GM19324 (cell line): ENCODE measurements around the gene COL5A1.

Source experiments
- ATAC-seq: cut with Tn5 transposase; IDR thresholded peaks from one replicate; pipeline ENCODE4 v1.9.1; 2021; ENCODE audit warnings: mild to moderate bottlenecking, moderate library complexity; ENCODE audit not compliant: unreplicated experiment, low FRiP score

COL5A1 gene

DNA sequence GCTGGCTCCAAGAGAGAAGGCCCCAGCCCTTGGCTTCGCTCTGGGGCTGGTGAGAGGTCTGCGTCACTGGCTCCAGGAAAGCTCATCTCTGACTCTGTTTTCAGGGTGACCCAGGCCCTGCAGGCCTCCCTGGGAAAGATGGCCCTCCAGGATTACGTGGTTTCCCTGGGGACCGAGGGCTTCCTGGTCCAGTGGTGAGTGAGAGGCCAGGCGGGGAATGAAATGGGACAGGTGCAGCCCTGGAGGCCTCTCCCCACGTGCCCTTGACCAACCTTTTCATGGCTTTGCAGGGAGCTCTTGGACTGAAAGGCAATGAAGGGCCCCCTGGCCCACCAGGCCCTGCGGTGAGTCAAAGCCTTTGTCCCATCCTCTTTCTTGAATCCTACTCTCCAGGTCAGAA is 163.3 kb downstream of the COL5A1 start:
- ATAC-seq, result no peak

- ATAC-seq, result no peak
Observed at GRCh38 chr9:134807716-134808446, 166.3 kb downstream of the COL5A1 start.

DNA sequence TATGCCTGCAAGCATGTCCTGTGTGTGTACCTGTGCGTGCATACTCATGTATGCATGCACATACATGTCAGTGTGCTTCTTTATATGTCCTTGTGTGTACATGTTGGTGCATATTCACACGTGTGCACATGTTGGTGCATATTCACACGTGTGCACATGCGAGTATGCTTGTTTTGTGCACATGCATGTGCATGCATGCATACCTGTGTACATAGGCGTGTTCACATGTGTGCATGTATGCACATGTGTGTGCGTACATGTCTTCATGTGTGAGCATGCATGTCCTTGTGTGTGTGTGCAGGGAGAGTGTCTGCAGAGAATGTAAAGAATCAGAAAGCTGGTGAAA is 166.8 kb downstream of the COL5A1 start:
- no peak for ATAC-seq

- ATAC-seq, result no peak
Observed at GRCh38 chr9:134809292-134809691, 167.7 kb downstream of the COL5A1 start.

GRCh38 chr9:134809826-134810225 is 168.2 kb downstream of the COL5A1 start:
- ATAC-seq, result no peak

- no peak for ATAC-seq
Observed at GRCh38 chr9:134811079-134811672, 169.6 kb downstream of the COL5A1 start.

- no peak for ATAC-seq
Observed at GRCh38 chr9:134811673-134812342, 170.2 kb downstream of the COL5A1 start.

GRCh38 chr9:134812343-134812673 is 170.7 kb downstream of the COL5A1 start:
- ATAC-seq, result no peak

DNA sequence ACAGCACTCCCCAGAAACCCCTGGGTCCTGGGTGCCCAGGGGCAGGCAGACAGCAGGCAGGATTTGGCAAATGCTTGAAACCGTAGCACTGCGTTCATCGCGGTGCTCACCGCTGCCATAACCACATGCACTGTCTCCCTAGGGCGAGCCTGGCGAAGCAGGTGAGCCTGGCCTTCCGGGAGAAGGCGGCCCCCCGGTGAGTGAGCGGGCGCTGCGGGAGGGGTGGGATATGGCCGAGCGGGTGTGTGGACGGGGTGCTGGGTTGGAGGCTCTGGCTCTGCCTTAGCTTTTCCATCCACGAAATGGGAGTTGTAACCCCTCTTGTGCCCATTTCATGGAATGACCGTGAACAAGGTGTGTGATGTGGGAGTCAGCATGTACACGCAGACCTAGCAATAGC is 172.2 kb downstream of the COL5A1 start:
- ATAC-seq, result no peak

DNA sequence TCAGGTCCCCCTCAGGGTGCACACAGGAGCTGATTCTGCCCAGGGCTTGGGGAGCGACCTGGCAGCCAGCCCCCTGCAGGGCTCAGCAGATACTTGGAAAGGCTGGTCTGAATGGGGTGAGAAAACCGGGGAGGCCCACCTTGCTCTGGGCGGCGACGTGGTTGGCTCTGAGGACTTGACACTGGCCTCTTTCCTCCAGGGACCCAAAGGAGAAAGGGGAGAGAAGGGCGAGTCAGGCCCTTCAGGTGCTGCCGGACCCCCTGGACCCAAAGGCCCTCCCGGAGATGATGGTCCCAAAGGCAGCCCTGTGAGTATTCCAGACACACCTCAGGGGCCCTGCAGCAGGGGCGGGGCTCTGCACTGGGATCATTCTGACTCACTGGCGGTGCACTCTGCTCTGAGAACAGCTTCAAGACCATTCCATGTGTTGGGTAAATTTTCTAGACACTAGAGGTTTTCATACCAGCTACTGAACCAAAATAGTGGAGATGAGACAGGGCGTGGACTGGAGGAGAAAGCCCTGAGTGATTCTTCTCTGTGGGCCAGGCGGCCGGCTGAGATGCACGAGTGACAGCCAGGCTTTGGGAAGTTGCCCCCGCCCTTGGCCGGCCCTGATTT is 173.1 kb downstream of the COL5A1 start:
- no peak for ATAC-seq

- ATAC-seq, result no peak
Observed at GRCh38 chr9:134815435-134816214, 174.0 kb downstream of the COL5A1 start.

GRCh38 chr9:134816264-134816663 is 174.7 kb downstream of the COL5A1 start:
- no peak for ATAC-seq

DNA sequence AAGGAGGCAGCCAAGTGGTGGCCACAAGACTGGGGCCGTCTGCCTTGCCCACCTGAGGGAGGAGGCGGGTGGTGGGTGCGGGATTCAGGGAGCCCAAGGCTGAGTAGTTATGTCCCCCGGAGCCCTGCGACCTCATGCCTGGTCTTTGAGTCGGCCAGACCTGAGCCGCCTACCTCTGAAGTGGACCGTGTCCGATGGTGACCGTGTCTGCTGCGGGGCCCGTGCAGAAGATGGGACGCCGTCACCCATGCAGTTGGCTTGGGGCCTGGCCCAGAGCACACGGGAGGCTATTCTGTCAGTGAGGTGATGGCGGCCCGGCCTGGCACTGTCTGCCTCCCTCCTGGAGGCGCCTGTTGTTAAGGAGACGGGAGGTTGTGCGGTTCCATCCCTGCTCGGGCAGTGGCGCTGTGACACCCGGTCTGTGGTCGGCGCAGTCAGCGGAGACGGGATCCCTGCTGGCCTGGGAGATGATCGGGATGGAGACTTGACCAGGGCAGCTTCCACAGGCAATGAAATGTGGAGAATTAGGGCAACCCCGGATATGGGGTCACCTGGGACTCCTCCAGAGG is 176.5 kb downstream of the COL5A1 start:
- no peak for ATAC-seq

GRCh38 chr9:134818591-134818990 is 177.0 kb downstream of the COL5A1 start:
- ATAC-seq, result no peak

- no peak for ATAC-seq
Observed at GRCh38 chr9:134820901-134821300, 179.3 kb downstream of the COL5A1 start.

- no peak for ATAC-seq
Observed at GRCh38 chr9:134822541-134822940, 180.9 kb downstream of the COL5A1 start.

DNA sequence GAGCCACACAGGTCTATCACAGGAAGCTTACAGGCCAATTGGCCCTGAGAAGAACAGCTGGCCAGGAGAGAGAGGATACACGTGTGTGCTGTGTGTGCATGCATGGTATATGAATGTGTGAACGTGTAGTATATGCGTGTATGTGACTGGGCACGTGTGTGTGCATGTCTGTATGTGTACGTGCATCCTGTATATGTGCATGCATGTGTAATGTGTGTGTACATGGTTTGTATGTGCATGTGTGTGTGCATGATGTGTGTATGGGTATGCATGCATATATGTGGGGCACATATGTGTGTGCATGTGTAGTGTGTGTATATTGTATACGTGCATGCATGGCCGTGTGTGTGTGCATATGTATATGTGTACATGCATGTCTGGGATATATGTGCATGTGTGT is 182.0 kb downstream of the COL5A1 start:
- ATAC-seq, result no peak

GRCh38 chr9:134824583-134824982 is 183.0 kb downstream of the COL5A1 start:
- ATAC-seq, result no peak

DNA sequence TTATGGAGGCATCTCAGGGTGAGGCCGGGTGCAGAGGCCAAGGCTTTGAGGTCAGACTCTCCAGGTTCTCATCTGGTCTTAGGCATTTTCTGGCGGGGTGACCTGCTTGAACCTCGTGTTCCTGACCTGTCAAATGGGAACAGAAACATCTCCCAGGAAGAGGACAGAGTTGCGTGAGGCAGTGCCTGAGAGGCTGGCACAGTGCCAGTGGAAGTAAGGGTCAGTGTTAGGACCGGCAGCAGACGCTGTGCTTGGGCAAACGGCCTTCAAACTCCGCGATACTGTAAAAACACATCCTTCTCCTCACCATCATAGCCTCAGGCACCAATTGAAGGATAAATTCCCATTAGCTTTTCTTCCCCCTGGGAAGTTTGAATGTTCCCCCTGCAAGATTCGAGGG is 183.4 kb downstream of the COL5A1 start:
- ATAC-seq, result no peak
